ENCODE measurements around the gene RGS10. TPM values are rescaled to one million over a fixed set of nuclear protein-coding genes. Genes with fewer than 3 reads are reported as not detected.

The RGS10 gene
- total and polyA plus RNA-seq, 7 donors: 54.1 to 192 (median 125) TPM

GRCh38 chr10:119516381-119517234, 25.9 kb downstream of the RGS10 start:
- Histone ChIP-seq H3K27me3 (no peaks in the 10 kb centered on the region), H3K4me3 (no peak overlapping the region), H3K36me3 (peaks cover 8 to 66% (median 12%) of the 10 kb centered on the region in 4 donors), H3K27ac (peak overlapping the region in 3 of 4 donors; percentile 8 to 33 (median 30)), H3K4me1 (peaks cover 0 to 22% (median under 1%) of the 10 kb centered on the region in 4 donors), H3K9me3 (no peaks in the 10 kb centered on the region)
- DNase-seq: no peak
- 42 to 82% methylated on average over 21 of the region's 21 CpGs for WGBS, 2 donors
- TF ChIP-seq EP300 (IDR thresholded peaks at IDR 0.05) (no peak), POLR2A (IDR thresholded peaks at IDR 0.05) (no peak), POLR2AphosphoS5 (IDR thresholded peaks at IDR 0.05) (no peak)
- TF ChIP-seq, protein P1, sequence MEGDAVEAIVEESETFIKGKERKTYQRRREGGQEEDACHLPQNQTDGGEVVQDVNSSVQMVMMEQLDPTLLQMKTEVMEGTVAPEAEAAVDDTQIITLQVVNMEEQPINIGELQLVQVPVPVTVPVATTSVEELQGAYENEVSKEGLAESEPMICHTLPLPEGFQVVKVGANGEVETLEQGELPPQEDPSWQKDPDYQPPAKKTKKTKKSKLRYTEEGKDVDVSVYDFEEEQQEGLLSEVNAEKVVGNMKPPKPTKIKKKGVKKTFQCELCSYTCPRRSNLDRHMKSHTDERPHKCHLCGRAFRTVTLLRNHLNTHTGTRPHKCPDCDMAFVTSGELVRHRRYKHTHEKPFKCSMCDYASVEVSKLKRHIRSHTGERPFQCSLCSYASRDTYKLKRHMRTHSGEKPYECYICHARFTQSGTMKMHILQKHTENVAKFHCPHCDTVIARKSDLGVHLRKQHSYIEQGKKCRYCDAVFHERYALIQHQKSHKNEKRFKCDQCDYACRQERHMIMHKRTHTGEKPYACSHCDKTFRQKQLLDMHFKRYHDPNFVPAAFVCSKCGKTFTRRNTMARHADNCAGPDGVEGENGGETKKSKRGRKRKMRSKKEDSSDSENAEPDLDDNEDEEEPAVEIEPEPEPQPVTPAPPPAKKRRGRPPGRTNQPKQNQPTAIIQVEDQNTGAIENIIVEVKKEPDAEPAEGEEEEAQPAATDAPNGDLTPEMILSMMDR (IDR thresholded peaks at IDR 0.05): no peak
- intact Hi-C loops (cut with DNase I): no loop called here

DNA sequence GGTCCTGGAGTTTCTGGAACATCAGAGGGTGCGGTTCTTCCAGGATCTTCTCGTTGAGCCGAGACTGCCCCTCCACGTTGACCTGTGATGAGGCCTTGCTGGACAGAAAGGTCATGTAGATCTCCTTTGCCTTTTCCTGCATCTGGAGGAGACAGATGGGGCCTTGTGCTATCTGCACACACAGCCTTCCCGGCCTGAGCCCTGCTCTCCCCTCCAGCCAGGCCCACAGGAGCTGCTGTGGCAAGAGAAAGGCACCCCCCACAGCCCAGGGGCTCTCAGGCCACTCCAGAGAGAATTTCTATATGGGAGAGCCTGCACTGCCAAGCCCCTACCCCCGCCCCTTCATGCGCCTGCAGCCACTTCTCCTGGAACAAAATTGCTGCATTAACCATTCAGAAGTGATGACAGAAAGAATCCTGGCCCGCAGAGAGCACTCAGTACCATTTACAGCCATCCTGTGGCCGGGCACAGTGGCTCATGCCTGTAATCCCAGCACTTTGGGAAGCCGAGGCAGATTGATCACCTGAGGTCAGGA, 26.9 kb downstream of the RGS10 start:
- Histone ChIP-seq H3K9me3 (no peaks in the 10 kb centered on the region), H3K36me3 (peaks cover 8 to 74% (median 17%) of the 10 kb centered on the region in 4 donors), H3K4me3 (no peak overlapping the region), H3K27me3 (no peaks in the 10 kb centered on the region), H3K27ac (no peak overlapping the region), H3K4me1 (peaks cover 0 to 21% (median 2%) of the 10 kb centered on the region in 4 donors)
- TF ChIP-seq, protein P1 (IDR thresholded peaks at IDR 0.05): no peak
- TF ChIP-seq POLR2A (IDR thresholded peaks at IDR 0.05) (no peak), POLR2AphosphoS5 (IDR thresholded peaks at IDR 0.05) (no peak)
- intact Hi-C loops (cut with DNase I): no loop called here
- WGBS, 2 donors: 93 to 94% methylated on average over 10 of the region's 10 CpGs
- no peak for DNase-seq

- 97 to 98% methylated on average over 6 of the region's 6 CpGs for WGBS, 2 donors
- peaks cover 8 to 74% (median 17%) of the 10 kb centered on the region in 4 donors for H3K36me3 ChIP-seq
- DNase-seq: no peak
- H3K4me1 ChIP-seq: peaks cover 0 to 25% (median 10%) of the 10 kb centered on the region in 4 donors
- H3K27me3 ChIP-seq: no peaks in the 10 kb centered on the region
- no peak for TF ChIP-seq POLR2A (IDR thresholded peaks at IDR 0.05)
- TF ChIP-seq, protein P1 (IDR thresholded peaks at IDR 0.05): no peak
- TF ChIP-seq POLR2AphosphoS5 (IDR thresholded peaks at IDR 0.05): no peak
- TF ChIP-seq EP300 (IDR thresholded peaks at IDR 0.05): no peak
- intact Hi-C loops (cut with DNase I): no loop called here
- no peak overlapping the region for H3K4me3 ChIP-seq
- no peak overlapping the region for H3K27ac ChIP-seq
- no peaks in the 10 kb centered on the region for H3K9me3 ChIP-seq
These were observed 27.7 kb downstream of the RGS10 start for GRCh38 chr10:119514819-119515218.

GRCh38 chr10:119511828-119512515, 30.5 kb downstream of the RGS10 start:
- no peak overlapping the region for H3K27ac ChIP-seq
- intact Hi-C loops (cut with DNase I): no loop called here
- DNase-seq: no peak
- 88 to 94% methylated on average over 19 of the region's 19 CpGs for WGBS, 2 donors
- no peak overlapping the region for H3K4me3 ChIP-seq
- H3K9me3 ChIP-seq: no peaks in the 10 kb centered on the region
- no peaks in the 10 kb centered on the region for H3K27me3 ChIP-seq
- peaks cover 0 to 27% (median 14%) of the 10 kb centered on the region in 4 donors for H3K4me1 ChIP-seq
- TF ChIP-seq EP300 (IDR thresholded peaks at IDR 0.05): no peak
- peaks cover 8 to 73% (median 15%) of the 10 kb centered on the region in 4 donors for H3K36me3 ChIP-seq

All from sigmoid colon (tissue), 7 donors.